ENCODE results near the gene FRMD3.
A peak's percentile ranks its signal among the peaks of the same experiment; 100 is the strongest.
"Not testable (repeated sequence)": the region's sequence is repeated elsewhere in the genome, so short reads cannot be mapped to it uniquely, and the experiment has no call there.

Gene FRMD3

DNA sequence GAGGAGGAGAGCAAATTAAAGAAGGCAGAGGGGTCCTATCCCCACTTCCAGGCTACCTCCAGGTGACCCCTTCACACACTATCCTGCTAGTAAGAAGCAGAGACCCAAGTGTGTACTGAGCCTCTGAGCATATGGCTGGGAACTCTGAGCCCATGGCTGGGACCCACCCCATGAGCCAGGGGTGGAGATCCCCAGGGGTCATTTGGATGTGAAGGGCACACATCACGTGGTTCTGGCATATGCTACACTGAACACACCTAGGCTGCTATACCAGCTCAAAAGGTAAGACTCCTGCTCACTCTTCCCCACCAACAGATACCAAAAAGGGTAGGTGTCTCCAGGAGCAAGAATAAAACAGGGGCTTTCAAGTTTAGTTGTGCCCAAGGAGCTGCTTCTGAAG is 149.9 kb downstream of the FRMD3 start:
- DNase-seq (ENCODE audit: low read depth) = no peak

DNA sequence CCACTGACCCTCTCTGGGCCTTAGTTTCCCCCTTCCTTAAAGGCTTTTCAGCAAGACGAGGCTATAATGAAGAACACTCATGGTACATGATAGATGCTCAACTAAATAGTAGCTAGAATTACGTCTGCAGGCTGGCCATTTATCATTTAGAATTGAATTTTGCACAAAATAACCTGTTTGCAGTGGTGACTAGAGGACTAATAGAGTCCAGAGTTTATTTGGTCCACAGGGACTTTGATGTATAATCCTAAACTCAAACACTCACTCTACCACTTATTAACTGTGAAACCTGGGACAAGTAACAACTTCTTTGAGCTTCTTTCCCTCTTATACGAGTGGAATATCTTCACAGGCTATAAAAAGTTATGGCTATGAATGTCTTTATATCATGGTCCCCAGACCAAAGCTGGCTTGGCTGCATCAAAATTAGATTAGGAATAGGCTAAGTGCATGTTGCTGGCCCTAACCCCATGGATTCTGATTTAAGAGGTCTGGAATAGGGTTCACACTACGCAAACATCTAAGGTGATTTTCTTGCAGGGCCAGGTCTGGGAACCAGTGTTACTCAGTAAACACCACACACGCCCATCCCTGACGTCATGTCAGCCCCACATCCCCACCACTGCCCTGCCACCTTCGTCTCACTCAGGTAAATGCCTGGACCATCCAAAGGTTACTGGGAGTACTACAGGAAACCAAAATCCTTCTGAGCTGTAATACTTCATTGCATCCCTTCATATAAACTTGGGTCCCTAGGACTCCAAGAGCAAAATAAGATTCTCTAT is 150.6 kb downstream of the FRMD3 start:
- no peak for DNase-seq (ENCODE audit: low read depth)

DNA sequence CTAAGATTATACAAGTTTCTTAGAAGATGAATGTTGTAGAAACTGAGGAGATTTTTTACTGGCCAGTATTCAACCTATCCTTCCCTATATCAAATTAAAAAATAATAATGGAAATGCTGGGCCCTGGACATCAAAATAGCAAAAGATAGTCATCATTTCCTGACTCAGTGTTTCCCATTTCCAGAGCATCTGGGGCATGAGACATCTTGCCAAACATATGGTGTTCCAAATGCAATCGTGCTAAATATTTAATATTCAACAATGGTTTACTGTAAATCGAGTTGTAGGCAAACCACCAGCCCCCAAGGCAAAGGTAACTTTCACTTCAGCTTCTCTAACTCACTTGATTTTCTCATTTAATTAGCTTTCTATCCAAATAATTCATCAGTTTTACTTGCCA is 152.9 kb downstream of the FRMD3 start:
- DNase-seq (ENCODE audit: low read depth) = no peak

- no peak for DNase-seq (ENCODE audit: low read depth)
Observed at GRCh38 chr9:83384214-83384613, 154.0 kb downstream of the FRMD3 start.

DNA sequence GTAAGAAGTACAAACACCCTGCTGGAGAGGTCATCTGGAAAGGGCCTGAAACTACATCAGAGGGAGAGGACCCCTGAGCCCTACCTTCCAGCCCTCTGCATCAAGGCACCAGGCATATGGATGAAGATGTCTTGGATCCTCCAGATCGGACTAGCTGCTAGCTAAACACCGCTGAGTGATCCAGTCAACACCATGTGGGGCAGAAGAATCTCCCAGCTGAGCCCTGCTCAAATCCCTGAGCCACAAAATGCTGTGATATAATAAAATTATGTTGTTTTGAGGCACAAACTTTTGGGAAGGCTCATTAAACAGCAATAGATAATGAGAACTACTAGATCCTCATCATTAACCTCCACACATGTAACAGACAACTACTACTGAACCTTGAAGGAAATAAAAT is 155.2 kb downstream of the FRMD3 start:
- DNase-seq (ENCODE audit: low read depth) = no peak

DNA sequence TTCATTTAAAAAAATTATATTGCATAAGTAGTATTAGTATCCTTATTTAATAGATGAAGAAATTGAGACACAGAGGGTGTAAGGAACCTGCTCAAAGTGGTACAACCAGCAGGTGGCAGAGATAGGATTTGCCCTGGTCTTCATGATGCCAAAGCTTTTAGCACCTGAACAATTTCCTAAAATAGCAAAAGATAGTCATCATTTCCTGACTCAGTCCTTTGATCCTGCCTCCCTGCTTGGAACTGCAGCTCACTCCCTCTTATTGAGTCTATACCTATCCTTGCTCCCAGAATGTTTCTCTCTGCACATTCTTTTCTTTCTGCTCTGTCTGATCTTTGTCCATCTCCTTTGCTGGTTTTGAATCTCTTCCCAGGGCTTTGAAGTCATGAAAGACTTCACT is 155.8 kb downstream of the FRMD3 start:
- no peak for DNase-seq (ENCODE audit: low read depth)

DNA sequence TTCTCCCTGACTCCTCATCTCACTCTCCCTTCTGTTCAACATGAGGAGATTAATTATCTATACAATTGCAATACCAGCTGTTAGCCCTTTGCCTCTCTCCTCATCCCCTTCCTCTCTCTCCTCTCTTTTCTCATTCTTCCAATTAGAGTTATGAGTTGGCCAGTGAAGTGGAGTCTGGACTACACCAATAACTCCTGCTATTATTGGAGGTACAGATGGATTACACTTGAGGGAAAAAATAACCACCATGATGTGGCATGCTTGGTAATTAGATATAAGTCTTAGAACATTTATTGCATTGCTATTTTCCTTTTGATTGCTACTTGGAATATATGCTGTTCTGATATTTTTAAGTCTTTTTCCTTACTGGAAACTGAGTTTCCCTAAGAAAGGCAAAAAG is 159.2 kb downstream of the FRMD3 start:
- no peak for DNase-seq (ENCODE audit: low read depth)

- DNase-seq (ENCODE audit: low read depth) = no peak
Observed at GRCh38 chr9:83372957-83373356, 165.2 kb downstream of the FRMD3 start.

- DNase-seq (ENCODE audit: low read depth) = no peak
Observed at GRCh38 chr9:83367326-83367725, 170.9 kb downstream of the FRMD3 start.

GRCh38 chr9:83362341-83362995 is 175.7 kb downstream of the FRMD3 start:
- no peak for DNase-seq (ENCODE audit: low read depth)

- no peak for DNase-seq (ENCODE audit: low read depth)
Observed at GRCh38 chr9:83359039-83359438, 179.2 kb downstream of the FRMD3 start.

DNA sequence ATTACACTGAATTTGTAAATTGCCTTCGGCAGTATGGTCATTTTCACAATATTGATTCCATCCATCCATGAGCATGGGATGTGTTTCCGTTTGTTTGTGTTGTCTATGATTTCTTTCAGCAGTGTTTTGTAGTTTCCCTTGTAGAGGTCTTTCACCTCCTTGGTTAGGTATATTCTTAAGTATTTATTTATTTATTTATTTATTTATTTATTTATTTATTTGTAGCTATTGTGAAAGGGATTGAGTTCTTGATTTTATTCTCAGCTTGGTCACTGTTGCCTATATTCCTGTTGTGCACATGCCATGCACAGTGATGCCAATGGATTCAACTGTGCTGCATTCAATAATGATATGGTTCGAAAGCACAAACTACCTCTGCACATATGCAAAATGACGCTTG is 179.7 kb downstream of the FRMD3 start:
- DNase-seq (ENCODE audit: low read depth) = not testable (repeated sequence)

- no peak for DNase-seq (ENCODE audit: low read depth)
Observed at GRCh38 chr9:83355729-83356151, 182.5 kb downstream of the FRMD3 start.

- DNase-seq (ENCODE audit: low read depth) = no peak
Observed at GRCh38 chr9:83355024-83355444, 183.2 kb downstream of the FRMD3 start.

DNA sequence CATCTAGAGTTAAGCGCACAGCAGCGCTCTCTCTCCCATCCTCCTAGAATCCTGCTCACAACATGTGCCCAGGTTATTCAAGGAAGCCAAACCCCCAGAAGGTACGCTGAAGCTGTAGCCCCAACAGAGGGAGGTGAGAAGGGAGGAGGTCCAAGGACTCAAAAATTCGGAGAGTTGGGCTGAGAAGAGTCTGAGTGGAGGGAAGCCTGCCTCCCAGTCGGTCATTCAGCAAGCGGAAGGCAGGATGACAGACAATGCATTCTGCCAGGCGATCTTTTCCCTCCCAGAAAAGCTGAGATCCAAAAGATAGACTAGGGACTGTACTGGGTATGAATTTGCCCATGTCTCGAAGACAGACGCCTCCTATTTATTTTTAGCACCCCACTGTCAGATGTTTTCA is 189.2 kb downstream of the FRMD3 start:
- DNase-seq (ENCODE audit: low read depth) = no peak

DNA sequence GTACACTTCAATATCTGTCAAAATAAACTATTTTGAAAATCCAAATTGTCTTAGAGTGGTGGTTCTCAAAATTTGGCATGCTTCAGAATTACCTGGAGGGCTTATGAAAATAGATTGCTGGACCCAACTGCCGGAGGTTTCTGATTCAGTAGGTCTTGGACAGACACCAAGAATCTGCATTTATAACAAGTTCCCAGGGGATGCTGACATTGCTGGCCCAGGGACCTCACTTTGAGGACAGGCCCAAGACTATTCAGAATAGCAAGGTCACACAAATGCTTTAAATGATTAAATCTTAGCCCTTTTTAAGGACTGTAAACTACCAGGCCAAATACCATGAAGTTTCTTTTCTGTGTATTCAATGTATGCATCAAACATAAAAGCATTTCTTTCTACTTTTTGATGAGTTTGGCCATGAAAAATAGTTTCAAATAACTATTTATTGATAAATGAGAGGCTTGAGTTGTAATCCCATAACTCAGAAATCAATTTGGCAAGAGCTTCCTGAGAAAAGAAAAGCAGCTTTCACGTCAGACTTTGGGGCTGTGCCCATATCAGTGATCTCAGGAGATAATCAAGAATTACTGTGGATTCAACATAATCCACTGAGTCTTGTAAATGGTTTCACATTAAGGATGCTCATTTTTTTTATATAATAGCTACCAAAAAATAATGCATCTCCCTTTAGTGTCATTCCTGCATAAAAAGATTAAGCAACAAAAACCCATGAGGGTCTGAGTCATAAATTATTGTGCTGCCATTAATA is 191.4 kb downstream of the FRMD3 start:
- DNase-seq (ENCODE audit: low read depth) = no peak

GRCh38 chr9:83343366-83343999 is 194.7 kb downstream of the FRMD3 start:
- no peak for DNase-seq (ENCODE audit: low read depth)

DNA sequence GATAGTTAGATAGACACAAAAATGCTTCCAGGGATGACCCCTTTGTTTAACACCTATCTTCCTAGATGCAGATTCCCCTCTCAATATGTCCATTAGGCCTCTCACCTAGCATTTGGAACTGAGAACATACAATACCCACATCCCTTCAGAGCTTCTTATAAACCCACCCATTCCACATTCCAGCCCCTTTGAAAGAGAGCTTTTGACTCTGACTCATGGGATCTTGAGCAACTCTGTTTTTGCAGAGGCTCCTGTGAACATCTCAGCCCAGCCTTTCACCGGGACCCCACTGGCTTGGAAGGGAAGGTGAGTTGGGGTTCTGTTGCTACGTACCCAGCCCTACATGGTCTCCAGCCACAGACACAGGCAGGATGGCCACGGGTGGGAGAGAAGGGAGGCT is 195.5 kb downstream of the FRMD3 start:
- no peak for DNase-seq (ENCODE audit: low read depth)

- DNase-seq (ENCODE audit: low read depth) = no peak
Observed at GRCh38 chr9:83342006-83342405, 196.2 kb downstream of the FRMD3 start.

GRCh38 chr9:83340451-83340850 is 197.8 kb downstream of the FRMD3 start:
- no peak for DNase-seq (ENCODE audit: low read depth)

DNA sequence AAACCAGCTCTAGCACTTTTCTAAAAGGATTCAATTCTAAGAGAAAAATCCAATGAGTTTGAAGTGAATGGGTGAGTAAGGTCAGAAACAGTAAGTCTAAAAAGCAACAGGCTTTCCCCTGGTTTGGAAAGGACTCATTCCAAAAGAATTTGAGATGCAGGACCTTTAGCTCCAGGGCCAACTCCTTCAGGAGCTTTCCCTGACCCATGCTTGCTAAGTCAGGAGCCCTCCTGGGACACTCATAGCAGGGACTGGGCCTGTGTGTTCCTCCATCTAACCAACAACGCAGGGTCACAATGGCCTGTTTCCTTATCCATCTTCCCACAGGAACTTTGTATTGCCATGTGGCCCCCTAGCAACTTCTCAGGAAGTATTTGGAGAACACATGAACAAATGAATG is 198.8 kb downstream of the FRMD3 start:
- DNase-seq (ENCODE audit: low read depth) = no peak

GRCh38 chr9:83336706-83337105 is 201.5 kb downstream of the FRMD3 start:
- no peak for DNase-seq (ENCODE audit: low read depth)

DNA sequence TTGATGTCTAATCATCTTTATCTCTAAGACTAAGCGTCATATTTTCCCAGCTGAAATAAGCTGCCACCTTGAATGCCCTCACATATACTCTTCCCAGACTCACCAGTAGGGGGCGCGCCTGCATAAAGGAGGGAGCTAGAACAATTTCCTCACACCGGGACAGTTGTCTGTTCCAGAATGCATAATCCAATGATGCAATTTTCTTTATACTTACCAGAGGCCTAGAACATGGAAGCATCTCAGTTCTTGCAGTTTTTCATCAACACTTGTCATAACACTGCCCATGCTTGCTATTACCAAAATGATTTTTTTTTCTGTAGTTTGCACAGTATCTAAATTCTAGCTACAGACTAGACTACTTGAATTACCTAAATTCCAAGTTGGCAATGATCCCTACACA is 203.9 kb downstream of the FRMD3 start:
- peak; percentile 7 for DNase-seq (ENCODE audit: low read depth)

All from T-helper 22 cell (primary cell).